ENCODE results near the gene IFTAP.
A peak's percentile ranks its signal among the peaks of the same experiment; 100 is the strongest.
"Not testable (repeated sequence)": the region's sequence is repeated elsewhere in the genome, so short reads cannot be mapped to it uniquely, and the experiment has no call there.

IFTAP gene

DNA sequence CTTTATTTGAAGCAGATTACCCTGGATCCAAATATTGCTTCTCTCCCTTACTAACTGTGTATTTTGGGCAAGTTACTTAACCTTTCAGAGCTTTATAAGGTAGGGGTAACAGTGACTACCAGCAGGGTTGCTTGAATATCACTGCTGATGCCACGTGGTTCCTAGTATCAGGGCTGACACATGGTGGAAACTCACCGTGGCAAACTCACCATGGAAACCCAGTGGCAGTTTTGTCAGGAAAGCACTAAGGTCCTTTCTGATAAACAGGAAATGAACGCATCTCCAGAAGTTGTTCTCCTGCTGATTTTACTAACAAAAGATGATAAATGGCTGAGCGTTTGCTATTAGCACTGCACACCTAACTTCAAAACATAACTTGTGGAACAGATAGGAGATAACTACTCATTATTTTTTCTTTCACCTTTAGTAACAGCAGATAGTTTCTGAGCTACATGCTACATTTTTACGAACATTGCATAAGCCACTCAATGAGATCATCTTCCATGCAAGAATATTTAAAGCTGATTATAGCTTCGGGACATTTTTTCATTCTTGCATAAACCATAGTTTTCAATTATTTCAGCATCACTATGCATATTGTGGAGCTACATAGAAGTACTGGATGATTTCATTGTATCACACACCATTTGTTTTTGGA lies 63.4 kb downstream of the IFTAP start:
- no peak for DNase-seq (ENCODE audit: low read depth, low spot score)
- H3K4me3 ChIP-seq (ENCODE audit: low read depth, low read length), result no peak overlapping the region
- in situ Hi-C loops (cut with HindIII; ENCODE audit: low sequenced_read_pairs), result no loop called here
- TF ChIP-seq, protein P1, sequence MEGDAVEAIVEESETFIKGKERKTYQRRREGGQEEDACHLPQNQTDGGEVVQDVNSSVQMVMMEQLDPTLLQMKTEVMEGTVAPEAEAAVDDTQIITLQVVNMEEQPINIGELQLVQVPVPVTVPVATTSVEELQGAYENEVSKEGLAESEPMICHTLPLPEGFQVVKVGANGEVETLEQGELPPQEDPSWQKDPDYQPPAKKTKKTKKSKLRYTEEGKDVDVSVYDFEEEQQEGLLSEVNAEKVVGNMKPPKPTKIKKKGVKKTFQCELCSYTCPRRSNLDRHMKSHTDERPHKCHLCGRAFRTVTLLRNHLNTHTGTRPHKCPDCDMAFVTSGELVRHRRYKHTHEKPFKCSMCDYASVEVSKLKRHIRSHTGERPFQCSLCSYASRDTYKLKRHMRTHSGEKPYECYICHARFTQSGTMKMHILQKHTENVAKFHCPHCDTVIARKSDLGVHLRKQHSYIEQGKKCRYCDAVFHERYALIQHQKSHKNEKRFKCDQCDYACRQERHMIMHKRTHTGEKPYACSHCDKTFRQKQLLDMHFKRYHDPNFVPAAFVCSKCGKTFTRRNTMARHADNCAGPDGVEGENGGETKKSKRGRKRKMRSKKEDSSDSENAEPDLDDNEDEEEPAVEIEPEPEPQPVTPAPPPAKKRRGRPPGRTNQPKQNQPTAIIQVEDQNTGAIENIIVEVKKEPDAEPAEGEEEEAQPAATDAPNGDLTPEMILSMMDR (IDR thresholded peaks at IDR 0.05; ENCODE audit: low read depth, low read length), result no peak

DNA sequence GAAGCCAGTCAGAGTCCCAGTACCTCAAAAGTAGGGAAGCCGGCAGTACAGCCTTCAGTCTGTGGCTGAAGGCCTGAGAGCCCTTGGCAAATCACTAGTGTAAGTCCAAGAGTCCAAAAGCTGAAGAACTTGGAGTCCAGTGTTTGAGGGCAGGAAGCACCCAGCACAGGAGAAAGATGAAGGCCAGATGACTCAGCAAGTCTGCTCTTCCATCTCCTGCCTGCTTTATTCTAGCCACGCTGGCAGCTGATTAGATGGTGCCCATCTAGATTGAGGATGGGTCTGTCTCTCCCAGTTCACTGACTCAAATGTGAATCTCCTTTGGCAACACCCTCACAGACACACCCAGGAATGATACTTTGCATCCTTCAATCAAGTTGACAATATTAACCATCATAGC lies 67.1 kb downstream of the IFTAP start:
- in situ Hi-C loops (cut with HindIII; ENCODE audit: low sequenced_read_pairs); DNase-seq (ENCODE audit: low read depth, low spot score); H3K4me3 ChIP-seq (ENCODE audit: low read depth, low read length): not testable (repeated sequence)

- TF ChIP-seq, protein P1 (IDR thresholded peaks at IDR 0.05; ENCODE audit: low read depth, low read length), result peak; percentile 60
- no peak overlapping the region for H3K4me3 ChIP-seq (ENCODE audit: low read depth, low read length)
- peak; percentile 41 for DNase-seq (ENCODE audit: low read depth, low spot score)
- in situ Hi-C loops (cut with HindIII; ENCODE audit: low sequenced_read_pairs), result no loop called here
Measured at GRCh38 chr11:36672815-36673450, 78.6 kb downstream of the IFTAP start.

DNA sequence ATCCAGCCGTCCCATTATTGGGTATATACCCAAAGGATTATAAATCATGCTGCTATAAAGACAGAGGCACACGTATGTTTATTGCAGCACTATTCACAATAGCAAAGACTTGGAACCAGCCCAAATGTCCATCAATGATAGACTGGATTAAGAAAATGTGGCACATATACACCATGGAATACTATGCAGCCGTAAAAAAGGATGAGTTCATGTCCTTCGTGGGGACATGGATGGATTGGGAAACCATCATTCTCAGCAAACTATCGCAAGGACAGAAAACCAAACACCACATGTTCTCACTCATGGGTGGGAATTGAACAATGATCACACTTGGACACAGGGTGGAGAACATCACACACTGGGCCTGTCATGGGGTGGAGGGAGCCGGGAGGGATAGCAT lies 85.2 kb downstream of the IFTAP start:
- DNase-seq (ENCODE audit: low read depth, low spot score); in situ Hi-C loops (cut with HindIII; ENCODE audit: low sequenced_read_pairs); H3K4me3 ChIP-seq (ENCODE audit: low read depth, low read length): not testable (repeated sequence)

- in situ Hi-C loops (cut with HindIII; ENCODE audit: low sequenced_read_pairs), result no loop called here
- TF ChIP-seq, protein P1 (IDR thresholded peaks at IDR 0.05; ENCODE audit: low read depth, low read length), result no peak
- H3K4me3 ChIP-seq (ENCODE audit: low read depth, low read length), result no peak overlapping the region
- no peak for DNase-seq (ENCODE audit: low read depth, low spot score)
Measured at GRCh38 chr11:36683818-36684217, 89.5 kb downstream of the IFTAP start.

DNA sequence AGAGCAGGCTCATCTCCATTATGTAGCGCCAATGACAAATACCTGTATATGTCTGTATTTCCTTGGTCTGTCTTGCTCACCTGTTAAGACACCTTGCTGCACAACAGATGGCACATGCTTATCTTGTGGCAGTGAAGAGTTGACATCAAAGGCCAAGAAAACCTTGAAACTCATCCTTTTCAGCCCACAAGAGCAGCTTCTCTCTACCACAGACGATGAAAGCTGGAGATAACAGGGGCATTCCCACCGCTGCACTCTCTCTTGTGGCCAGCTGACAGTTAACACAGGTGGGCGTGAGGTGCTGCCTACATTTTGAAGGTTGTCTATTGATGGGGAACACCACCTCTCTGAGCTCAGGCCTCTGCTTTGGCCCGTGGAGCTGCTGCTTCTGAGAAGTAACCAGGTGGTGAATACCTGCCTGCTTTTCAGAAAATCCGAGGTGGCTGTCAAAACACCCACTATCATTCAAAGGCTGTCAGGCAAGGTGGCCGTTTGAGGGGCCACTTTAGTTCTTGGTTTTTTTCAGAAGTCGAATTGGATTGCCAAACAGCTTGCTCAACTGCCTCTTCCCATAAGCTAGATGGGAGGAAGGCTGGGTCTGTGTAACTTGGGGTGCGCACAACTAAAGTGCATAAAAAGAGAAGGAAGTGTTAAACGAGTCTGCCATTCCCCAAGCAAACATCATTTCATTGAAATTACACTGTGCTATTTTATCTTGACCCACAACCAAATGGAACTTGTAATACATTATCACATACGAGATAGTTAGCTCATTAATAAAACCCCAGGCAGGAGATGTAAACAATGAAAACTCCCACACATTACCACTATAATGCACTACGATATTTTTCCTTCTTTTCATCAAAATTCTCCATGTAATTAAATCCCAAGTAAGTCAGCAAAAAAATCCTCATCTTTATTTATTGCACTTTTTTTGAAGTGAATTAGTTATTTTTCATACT lies 90.8 kb downstream of the IFTAP start:
- no peak overlapping the region for H3K4me3 ChIP-seq (ENCODE audit: low read depth, low read length)
- TF ChIP-seq, protein P1 (IDR thresholded peaks at IDR 0.05; ENCODE audit: low read depth, low read length), result no peak
- no peak for DNase-seq (ENCODE audit: low read depth, low spot score)
- in situ Hi-C loops (cut with HindIII; ENCODE audit: low sequenced_read_pairs), result no loop called here

DNA sequence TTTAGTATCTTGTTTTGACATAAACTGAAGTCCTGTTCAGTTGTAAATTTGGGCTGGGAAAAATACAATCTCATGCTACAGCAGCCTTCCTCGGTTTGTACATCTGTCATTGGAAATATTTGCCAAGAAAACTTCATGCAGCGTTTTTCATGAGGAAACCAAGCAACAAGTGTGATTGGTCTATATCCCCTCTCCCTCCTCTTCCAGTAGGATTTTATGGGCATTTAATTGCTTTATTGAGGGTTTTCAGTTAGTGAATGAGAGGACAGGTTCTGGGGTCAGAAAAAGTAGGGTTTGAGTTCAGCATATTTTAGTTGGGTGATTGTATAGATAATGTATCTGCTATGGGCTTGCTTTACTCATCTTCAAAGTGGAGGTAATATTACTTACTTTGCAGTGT lies 93.8 kb downstream of the IFTAP start:
- in situ Hi-C loops (cut with HindIII; ENCODE audit: low sequenced_read_pairs), result no loop called here
- TF ChIP-seq, protein P1 (IDR thresholded peaks at IDR 0.05; ENCODE audit: low read depth, low read length), result no peak
- no peak overlapping the region for H3K4me3 ChIP-seq (ENCODE audit: low read depth, low read length)
- no peak for DNase-seq (ENCODE audit: low read depth, low spot score)

All from astrocyte of the spinal cord (primary cell).